Skeletal muscle cell (primary cell): ENCODE data around the gene ERGIC3.
A peak's percentile ranks its signal among the peaks of the same experiment; 100 is the strongest.

ENCODE experiments used
- DNase-seq: peaks from one replicate; pipeline ENCODE4 v3.0.0-alpha.2; 2010; ENCODE audit warnings: low read depth
- H3K4me3 ChIP-seq: 2 replicates; pipeline ENCODE4 v1.5.1; 2011; ENCODE audit warnings: low read depth, mild to moderate bottlenecking, control low read depth, low read length, moderate library complexity

ERGIC3 gene

DNA sequence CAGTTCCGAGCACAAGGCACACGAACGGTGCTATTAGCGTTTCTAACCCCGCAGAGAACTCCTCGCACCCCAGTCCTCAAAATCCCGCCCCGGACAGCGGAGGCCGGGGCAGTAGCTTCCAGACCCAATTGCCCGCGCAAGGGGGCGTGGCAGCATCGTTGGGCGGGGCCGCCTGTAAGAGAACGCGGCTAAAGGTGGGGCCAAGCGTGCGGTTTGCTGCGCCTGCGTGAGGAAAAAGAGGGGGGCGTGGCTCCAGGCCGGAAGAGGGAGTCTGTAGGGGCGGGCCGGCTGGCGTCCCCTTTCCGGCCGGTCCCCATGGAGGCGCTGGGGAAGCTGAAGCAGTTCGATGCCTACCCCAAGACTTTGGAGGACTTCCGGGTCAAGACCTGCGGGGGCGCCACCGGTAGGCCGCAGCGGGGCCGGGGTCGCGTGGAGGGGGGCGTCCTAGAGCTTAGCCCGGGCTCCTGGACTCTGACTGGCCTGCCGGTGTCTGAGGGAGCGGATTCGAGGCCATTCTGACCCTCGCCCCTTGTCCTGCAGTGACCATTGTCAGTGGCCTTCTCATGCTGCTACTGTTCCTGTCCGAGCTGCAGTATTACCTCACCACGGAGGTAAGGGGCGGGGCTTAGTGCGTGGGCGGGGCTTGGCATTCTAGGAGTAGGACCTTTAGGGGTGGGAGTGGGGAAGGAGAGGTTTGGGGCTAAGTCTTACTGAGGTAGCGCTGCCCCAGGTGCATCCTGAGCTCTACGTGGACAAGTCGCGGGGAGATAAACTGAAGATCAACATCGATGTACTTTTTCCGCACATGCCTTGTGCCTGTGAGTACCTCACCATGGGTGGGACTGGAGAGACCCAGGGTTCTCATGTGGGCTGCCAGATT is at the start of gene ERGIC3:
Gene ERGIC3 (plus strand): TSS at position 296 of the 880 bp plus-strand sequence. CDS start 20 bp downstream, at position 316.
- H3K4me3 ChIP-seq = peak within 1 kb of the TSS; percentile 96
- peak; percentile 78 for DNase-seq

- DNase-seq = no peak
These were observed 49.5 kb upstream of the ERGIC3 start for GRCh38 chr20:35492352-35492751.

DNA sequence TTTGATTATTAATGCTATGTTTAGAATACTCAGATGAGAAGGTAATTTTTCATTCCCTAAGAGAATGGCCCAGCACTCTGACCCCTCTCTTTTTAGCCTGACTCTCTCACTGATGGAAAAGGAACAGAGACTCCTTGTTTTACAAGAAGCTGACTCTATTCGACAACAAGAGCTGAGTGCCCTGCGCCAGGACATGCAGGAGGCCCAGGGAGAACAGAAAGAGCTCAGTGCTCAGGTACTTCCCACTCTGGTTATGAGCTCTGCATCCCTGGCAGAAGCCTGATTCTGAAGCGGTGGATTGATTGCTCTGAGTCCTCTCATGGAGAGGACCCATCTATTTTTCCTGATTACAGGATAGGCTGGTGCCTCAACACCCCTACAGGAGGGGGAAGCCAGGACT is 45.4 kb upstream of the ERGIC3 start:
- no peak for DNase-seq

More at GRCh38 chr20:35492352-35492751, 49.5 kb upstream of the ERGIC3 start:
- H3K4me3 ChIP-seq = no peak overlapping the region

DNA sequence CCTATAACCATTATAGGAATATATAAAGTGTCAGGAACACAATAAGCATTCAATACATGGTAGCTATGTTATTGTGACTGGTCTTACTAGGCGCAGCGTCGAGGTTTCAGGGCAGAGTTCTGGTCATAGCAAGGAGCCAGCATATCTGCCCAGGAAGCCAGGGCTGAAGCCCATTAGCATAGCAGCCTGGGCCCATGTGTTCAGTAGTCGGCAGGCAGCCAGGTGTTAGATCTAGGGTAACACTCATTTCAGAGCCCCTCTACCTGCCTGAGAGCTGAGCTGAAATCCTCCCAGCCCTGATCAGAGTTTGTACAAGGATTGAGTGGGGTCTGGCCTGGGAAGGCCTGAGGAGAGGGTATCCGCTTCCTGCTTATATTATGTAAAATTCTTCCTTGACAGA is 44.6 kb upstream of the ERGIC3 start:
- DNase-seq = no peak
- no peak overlapping the region for H3K4me3 ChIP-seq

More for the DNA sequence above, 45.4 kb upstream of the ERGIC3 start:
- H3K4me3 ChIP-seq = no peak overlapping the region

DNA sequence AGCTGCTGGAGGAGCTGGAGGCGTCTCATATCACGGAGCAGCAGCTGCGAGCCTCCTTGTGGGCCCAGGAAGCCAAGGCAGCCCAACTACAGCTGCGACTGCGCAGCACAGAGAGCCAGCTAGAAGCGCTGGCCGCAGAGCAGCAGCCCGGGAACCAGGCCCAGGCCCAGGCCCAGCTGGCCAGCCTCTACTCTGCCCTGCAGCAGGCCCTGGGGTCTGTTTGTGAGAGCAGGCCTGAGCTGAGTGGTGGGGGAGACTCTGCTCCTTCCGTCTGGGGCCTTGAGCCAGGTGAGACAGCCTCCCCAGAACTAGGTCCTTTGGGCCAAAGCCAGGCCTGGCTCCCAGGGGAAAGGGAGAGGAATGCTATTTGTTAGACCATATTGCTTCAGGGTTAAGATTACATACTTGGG is 44.1 kb upstream of the ERGIC3 start:
- DNase-seq = peak; percentile 31
- H3K4me3 ChIP-seq = no peak overlapping the region

DNA sequence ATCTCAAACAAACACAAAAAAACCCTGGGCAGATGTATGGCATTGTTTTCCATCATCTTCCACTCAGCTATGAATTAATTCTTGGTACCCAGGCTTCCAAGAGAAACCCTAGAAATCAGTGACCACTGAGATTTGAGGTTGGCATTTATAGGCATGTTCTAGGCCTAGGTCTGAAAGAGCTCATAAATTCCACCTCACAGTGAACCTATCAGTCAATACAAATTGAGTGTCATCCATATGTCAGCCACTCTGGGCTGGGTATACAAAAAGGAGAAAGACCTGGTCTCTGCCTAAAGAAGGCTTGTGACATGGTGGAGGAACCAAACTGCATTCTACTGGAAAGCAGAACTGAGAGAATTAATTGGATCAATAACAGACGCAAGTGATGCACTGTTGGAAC is 42.6 kb upstream of the ERGIC3 start:
- no peak overlapping the region for H3K4me3 ChIP-seq
- DNase-seq = no peak

DNA sequence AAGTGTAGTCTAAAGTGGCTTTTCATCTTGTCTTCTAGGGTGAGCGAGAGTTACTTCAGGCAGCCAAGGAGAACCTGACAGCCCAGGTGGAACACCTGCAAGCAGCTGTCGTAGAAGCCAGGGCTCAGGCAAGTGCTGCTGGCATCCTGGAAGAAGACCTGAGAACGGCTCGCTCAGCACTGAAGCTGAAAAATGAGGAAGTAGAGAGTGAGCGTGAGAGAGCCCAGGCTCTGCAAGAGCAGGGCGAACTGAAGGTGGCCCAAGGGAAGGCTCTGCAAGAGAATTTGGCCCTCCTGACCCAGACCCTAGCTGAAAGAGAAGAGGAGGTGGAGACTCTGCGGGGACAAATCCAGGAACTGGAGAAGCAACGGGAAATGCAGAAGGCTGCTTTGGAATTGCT is 39.5 kb upstream of the ERGIC3 start:
- H3K4me3 ChIP-seq = no peak overlapping the region
- no peak for DNase-seq

DNA sequence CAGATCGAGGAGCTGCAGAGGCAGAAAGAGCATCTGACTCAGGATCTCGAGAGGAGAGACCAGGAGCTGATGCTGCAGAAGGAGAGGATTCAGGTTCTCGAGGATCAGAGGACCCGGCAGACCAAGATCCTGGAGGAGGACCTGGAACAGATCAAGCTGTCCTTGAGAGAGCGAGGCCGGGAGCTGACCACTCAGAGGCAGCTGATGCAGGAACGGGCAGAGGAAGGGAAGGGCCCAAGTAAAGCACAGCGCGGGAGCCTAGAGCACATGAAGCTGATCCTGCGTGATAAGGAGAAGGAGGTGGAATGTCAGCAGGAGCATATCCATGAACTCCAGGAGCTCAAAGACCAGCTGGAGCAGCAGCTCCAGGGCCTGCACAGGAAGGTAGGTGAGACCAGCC is 38.6 kb upstream of the ERGIC3 start:
- H3K4me3 ChIP-seq = no peak overlapping the region
- DNase-seq = no peak

DNA sequence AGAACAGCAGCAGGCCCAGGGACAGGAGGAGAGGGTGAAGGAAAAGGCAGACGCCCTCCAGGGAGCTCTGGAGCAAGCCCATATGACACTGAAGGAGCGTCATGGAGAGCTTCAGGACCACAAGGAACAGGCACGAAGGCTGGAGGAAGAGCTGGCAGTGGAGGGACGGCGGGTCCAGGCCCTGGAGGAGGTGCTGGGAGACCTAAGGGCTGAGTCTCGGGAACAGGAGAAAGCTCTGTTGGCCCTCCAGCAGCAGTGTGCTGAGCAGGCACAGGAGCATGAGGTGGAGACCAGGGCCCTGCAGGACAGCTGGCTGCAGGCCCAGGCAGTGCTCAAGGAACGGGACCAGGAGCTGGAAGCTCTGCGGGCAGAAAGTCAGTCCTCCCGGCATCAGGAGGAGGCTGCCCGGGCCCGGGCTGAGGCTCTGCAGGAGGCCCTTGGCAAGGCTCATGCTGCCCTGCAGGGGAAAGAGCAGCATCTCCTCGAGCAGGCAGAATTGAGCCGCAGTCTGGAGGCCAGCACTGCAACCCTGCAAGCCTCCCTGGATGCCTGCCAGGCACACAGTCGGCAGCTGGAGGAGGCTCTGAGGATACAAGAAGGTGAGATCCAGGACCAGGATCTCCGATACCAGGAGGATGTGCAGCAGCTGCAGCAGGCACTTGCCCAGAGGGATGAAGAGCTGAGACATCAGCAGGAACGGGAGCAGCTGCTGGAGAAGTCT is 37.9 kb upstream of the ERGIC3 start:
- no peak for DNase-seq
- no peak overlapping the region for H3K4me3 ChIP-seq

DNA sequence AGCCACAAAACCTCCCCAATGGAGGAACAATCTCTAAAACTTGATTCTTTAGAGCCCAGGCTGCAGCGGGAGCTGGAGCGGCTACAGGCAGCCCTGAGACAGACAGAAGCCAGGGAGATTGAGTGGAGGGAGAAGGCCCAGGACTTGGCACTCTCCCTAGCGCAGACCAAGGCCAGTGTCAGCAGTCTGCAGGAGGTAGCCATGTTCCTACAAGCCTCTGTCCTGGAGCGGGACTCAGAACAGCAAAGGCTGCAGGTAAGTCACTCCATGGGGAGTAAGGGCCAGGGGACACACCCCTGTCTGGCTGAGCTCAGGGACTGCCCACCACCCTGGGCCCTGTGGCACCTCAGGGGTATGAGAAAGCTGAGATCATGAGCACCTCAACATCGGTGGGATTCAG is 37.1 kb upstream of the ERGIC3 start:
- DNase-seq = no peak
- H3K4me3 ChIP-seq = no peak overlapping the region

GRCh38 chr20:35506179-35506578 is 35.7 kb upstream of the ERGIC3 start:
- DNase-seq = no peak
- H3K4me3 ChIP-seq = no peak overlapping the region

DNA sequence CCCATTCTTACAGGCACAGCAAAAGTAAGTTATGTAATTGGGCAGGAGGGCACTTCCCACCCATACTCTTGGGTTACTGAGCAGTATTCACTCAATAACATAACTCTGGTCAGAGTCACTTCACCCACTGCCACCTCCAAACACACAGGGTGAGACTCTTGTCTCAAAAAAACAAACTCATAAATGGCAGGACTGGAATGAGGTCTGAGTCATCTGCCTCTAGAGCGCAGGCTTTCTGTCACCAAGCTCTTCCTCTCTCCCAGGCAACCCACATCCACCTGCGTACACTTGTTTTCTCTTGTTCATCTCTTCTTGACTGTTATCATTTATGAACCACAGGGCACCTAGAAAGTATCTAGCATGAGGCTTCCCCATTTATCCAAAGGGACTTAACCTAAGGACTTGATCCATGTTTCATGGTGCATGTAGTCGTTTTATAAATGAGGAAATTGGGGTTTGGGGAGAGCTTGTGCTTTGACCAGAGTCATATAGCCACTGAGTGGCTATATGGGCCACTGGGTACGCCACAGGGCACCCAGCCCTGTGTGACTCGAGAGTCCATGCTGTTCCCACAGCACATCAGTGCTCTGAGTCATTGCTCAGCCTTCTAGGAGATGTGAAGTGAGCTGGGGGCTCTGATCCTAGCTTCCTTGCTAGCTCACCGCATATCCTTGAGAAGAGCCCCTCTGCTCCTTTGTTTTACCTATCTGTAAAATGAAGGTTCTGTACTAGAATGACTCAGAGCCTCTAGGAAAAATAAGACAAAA is 34.8 kb upstream of the ERGIC3 start:
- H3K4me3 ChIP-seq = no peak overlapping the region
- no peak for DNase-seq

DNA sequence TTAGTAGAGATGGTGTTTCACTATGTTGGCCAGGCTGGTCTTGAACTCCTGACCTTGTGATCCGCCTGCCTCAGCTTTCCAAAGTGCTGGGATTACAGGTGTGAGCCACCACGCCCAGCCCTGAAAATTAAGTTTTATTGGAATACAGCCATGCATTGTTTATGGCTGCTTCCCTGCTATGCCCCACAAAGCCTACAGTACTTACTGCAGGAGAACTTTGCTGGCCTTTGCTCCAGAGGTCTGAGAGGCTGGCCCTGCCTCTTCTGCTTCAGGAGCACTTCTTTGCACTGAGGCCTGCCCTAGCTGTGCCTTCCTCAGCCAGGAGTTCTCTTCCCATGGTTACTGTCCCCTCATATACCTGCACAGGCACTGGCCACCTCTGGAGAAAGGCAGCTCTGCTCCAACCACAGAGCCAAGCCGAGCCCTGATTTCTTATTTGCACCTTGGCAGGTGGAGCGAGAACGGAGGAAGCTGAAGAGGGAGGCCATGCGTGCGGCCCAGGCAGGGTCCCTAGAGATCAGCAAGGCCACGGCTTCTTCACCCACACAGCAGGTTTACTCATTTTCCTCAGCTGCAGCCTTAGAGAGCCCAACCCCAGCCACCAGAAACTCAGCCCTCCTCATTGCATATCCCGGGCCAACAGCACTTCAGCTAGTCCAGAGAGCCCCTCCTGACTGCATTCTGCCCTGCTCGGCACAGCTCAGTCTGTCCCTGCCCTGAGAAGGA is 33.2 kb upstream of the ERGIC3 start:
- no peak overlapping the region for H3K4me3 ChIP-seq
- DNase-seq = no peak

DNA sequence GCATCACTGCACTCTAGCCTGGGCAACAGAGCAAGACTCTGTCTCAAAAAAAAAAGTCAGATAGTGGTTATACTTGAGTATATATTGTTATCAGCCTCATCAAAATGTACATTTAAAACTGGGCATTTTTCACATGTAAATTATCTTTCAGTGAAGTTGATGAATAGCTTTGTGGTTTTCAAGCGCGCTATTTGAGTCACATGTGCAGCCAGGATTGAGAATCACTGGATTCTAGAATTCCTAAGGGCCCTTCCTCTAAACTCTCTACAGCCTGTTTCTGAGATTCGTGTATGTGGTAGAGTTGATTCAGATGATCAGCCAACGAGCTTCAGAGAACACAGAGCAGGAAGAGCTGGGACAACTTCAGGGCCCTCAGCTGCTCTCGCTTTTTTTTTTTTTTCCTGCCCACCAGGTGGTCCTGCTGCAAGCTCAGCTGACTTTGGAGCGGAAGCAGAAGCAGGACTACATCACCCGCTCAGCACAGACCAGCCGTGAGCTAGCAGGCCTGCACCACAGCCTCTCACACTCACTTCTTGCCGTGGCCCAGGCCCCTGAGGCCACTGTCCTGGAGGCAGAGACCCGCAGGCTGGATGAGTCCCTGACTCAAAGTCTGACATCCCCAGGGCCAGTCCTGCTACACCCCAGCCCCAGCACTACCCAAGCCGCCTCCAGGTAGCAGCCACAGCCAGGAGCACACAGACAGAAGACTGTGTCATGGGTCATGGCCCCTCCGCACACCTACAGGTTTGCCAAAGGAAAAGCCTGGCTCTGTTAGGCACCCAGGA is 30.7 kb upstream of the ERGIC3 start:
- H3K4me3 ChIP-seq = no peak overlapping the region
- DNase-seq = no peak

DNA sequence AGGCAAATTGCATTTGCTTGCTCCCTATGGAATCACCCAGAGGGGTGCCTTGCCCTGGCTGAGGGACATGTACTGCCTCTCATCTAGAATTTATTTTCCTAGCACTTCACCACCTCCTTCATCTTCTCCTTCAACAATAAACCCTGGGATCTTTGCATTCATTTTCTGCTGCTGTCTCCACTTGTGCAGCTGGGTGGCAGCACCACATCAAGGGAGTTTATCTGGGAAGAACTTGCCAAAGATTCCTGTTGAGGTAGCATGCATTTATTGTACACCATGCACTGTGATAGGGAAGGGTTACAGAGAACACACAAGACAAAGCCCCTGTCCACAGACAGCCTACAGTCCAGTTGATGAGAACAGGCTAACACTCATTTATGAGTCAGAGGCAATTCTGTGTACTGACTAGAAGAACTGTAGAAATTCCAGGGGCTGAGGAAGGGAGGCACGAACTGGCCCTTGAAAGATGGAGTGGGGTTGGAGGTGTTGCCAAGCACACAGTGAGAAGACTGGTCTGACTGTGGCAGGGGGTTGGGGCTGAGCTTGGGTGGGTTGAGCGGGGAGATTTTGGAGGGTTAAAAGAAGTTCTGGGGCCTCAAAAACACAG is 30.0 kb upstream of the ERGIC3 start:
- H3K4me3 ChIP-seq = no peak overlapping the region
- DNase-seq = no peak

DNA sequence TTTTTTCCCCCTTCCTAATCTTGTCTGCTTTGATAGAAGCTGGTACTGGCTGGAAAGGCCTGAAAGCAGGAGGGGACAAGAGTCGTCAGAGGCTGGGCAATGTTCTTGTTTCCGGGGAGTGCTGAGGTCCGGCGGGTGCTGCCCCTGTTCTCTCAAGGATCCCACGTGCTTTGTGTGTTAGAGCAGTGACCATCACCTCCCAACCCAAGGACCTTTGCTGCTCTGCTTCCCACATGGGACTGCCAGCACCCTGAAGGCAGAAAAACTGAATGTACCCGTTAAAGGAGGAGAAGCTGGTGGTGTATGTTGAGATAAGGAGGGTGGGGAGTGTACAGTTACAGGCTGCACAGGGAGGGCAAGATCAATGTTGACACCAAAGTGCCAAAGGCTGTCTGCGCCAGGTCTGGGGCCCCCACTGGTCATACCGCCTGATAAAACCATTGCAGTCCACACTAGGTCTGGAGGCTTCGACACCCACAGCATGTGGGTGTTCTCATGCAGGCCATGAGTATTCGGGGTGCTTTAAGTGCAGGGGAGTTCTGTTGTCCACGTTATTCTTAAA is 27.4 kb upstream of the ERGIC3 start:
- DNase-seq = no peak
- H3K4me3 ChIP-seq = no peak overlapping the region

GRCh38 chr20:35515341-35515740 is 26.5 kb upstream of the ERGIC3 start:
- DNase-seq = no peak
- H3K4me3 ChIP-seq = no peak overlapping the region
